CD14-positive monocyte (primary cell): ENCODE measurements around the gene STMN3. TPM values are rescaled to one million over a fixed set of nuclear protein-coding genes. Genes with fewer than 3 reads are reported as not detected.
A peak's percentile ranks its signal among the peaks of the same experiment; 100 is the strongest.

Experiments used
- DNase-seq, 3 donors: peaks; one replicate each; pipeline ENCODE4 v3.0.0-alpha.2; 2011 to 2022
- H2AFZ ChIP-seq: 2 replicates; pipeline ENCODE4 v1.6.0; 2012; ENCODE audit warnings: mild to moderate bottlenecking, low read depth, low read length, inconsistent platforms; ENCODE audit not compliant: insufficient read depth, poor library complexity, severe bottlenecking
- H3K27ac ChIP-seq, 2 donors: 1 replicate in 1 of 2; 2 replicates in 1 of 2; pipeline ENCODE4 v1.5.1; 2012 to 2013; ENCODE audit warnings: low read length in 2 of 2, control low read depth in 1 of 2, inconsistent platforms in 1 of 2, low read depth in 1 of 2, mild to moderate bottlenecking in 1 of 2
- H3K27me3 ChIP-seq, 2 donors: one replicate each; pipeline versions ENCODE4 v1.6.0 to v1.6.1; 2011 to 2013; ENCODE audit warnings: low read length in 2 of 2; ENCODE audit not compliant: control insufficient read depth in 2 of 2, insufficient read depth in 2 of 2
- H3K36me3 ChIP-seq, 2 donors: replicated peaks in 1 of 2; 1 replicate in 1 of 2; 2 replicates in 1 of 2; pipeline versions ENCODE4 v1.5.1 to v1.6.1; 2012 to 2013; ENCODE audit warnings: low read length in 2 of 2, control low read depth in 1 of 2, inconsistent platforms in 1 of 2, mild to moderate bottlenecking in 1 of 2; ENCODE audit not compliant: insufficient read depth in 2 of 2, control insufficient read depth in 1 of 2
- H3K4me1 ChIP-seq, 2 donors: 1 replicate in 1 of 2; 2 replicates in 1 of 2; pipeline versions ENCODE4 v1.5.1 to v1.6.1; 2012 to 2013; ENCODE audit warnings: low read length in 2 of 2, control low read depth in 1 of 2, inconsistent platforms in 1 of 2, mild to moderate bottlenecking in 1 of 2, moderate library complexity in 1 of 2; ENCODE audit not compliant: insufficient read depth in 2 of 2, control insufficient read depth in 1 of 2
- H3K4me2 ChIP-seq: replicated peaks from 2 replicates; pipeline ENCODE3; 2012; ENCODE audit warnings: low read length, moderate library complexity, mild to moderate bottlenecking; ENCODE audit not compliant: poor library complexity, severe bottlenecking; ENCODE audit errors: extremely low read depth
- H3K4me3 ChIP-seq, 3 experiments: fragments of 200-600 bp in 1 of 3; sonication (generic) in 1 of 3; replicated peaks in 1 of 3; 1 replicate in 2 of 3; 2 replicates in 1 of 3; pipeline ENCODE4 v1.5.1; 2011 to 2013; ENCODE audit warnings: low read length in 3 of 3, mild to moderate bottlenecking in 3 of 3, control low read depth in 2 of 3, low read depth in 2 of 3, inconsistent platforms in 1 of 3, moderate library complexity in 1 of 3
- H3K79me2 ChIP-seq: 2 replicates; pipeline ENCODE4 v1.6.0; 2012; ENCODE audit warnings: mild to moderate bottlenecking, control low read depth, inconsistent platforms, low read length, moderate library complexity; ENCODE audit not compliant: insufficient read depth
- H3K9ac ChIP-seq: 2 replicates; pipeline ENCODE4 v1.6.0; 2017; ENCODE audit warnings: low read length, mild to moderate bottlenecking; ENCODE audit not compliant: insufficient read depth, poor library complexity, severe bottlenecking
- H3K9me3 ChIP-seq, 2 donors: replicated peaks in 1 of 2; 1 replicate in 1 of 2; 2 replicates in 1 of 2; pipeline versions ENCODE4 v1.5.1 to v1.6.1; 2012 to 2013; ENCODE audit warnings: low read length in 2 of 2, control low read depth in 1 of 2; ENCODE audit not compliant: control insufficient read depth in 1 of 2, insufficient read depth in 1 of 2
- H4K20me1 ChIP-seq: 2 replicates; pipeline ENCODE4 v1.6.0; 2012; ENCODE audit warnings: mild to moderate bottlenecking, low read length, control low read depth, moderate library complexity; ENCODE audit not compliant: insufficient read depth
- H3K27ac Mint-ChIP-seq, 7 donors: one replicate each; pipeline ENCODE4 v1.8.0; 2020; ENCODE audit warnings: mild to moderate bottlenecking in 7 of 7, mixed read lengths in 7 of 7, moderate library complexity in 6 of 7, inconsistent platforms in 2 of 7
- H3K27me3 Mint-ChIP-seq, 3 donors: one replicate each; pipeline ENCODE4 v1.8.0; 2021 to 2022; ENCODE audit warnings: low read depth in 3 of 3, mild to moderate bottlenecking in 3 of 3, mixed read lengths in 3 of 3, moderate library complexity in 3 of 3, inconsistent platforms in 1 of 3
- H3K36me3 Mint-ChIP-seq, 2 donors: one replicate each; pipeline ENCODE4 v1.8.0; 2020; ENCODE audit warnings: mixed read lengths in 2 of 2, inconsistent platforms in 1 of 2, mild to moderate bottlenecking in 1 of 2
- H3K4me1 Mint-ChIP-seq: one replicate; pipeline ENCODE4 v1.8.0; 2020; ENCODE audit warnings: mild to moderate bottlenecking, mixed read lengths
- H3K4me3 Mint-ChIP-seq, 2 donors: one replicate each; pipeline ENCODE4 v1.8.0; 2020; ENCODE audit warnings: mild to moderate bottlenecking in 2 of 2, mixed read lengths in 2 of 2, moderate library complexity in 1 of 2
- H3K9me3 Mint-ChIP-seq, 7 donors: one replicate each; pipeline ENCODE4 v1.8.0; 2020 to 2022; ENCODE audit warnings: mixed read lengths in 7 of 7, mild to moderate bottlenecking in 6 of 7, moderate library complexity in 6 of 7, inconsistent platforms in 2 of 7
- CTCF ChIP-seq: fragments of 200-600 bp; IDR thresholded peaks from one replicate; pipeline ENCODE4 v1.8.0; 2022; ENCODE audit warnings: antibody characterized with exemption, mild to moderate bottlenecking
- WGBS: methylation state at CpG from one replicate; pipeline ENCODE4 v1.1.5; 2013; ENCODE audit warnings: missing lambda C conversion rate; ENCODE audit not compliant: insufficient coverage; 5-methylcytosine and 5-hydroxymethylcytosine counted together
- intact Hi-C, 2 donors: fragments of 100-400 bp; cut with micrococcal nuclease; formaldehyde crosslinking; loops; one replicate each; pipeline versions ENCODE4 v1.15.0 to v1.15.1; 2023
- polyA plus RNA-seq, 3 donors: library from polyadenylated mRNA; depleted of rRNA in 1 of 3; unstranded in 2 of 3; stranded (reverse) in 1 of 3; fragments of 300-500 nt in 2 of 3; fragments of >200 nt in 1 of 3; fragmentation: Illumina TruSeq in 2 of 3; gene quantifications; 1 replicate in 2 of 3; 2 replicates in 1 of 3; pipeline ENCODE4 v1.2.3, GENCODE V29; 2012 to 2021

The STMN3 gene
- polyA plus RNA-seq, 3 donors: 0.10 to 8.1 (median 0.15) TPM

GRCh38 chr20:63698739-63699465 is 45.7 kb upstream of the STMN3 start:
- 89% methylated on average over 18 of the region's 19 CpGs for whole genome bisulfite sequencing
- H3K27me3 Mint-ChIP-seq: peaks cover 2 to 21% (median 3%) of the 10 kb centered on the region in 3 donors
- intact Hi-C loops: no loop called here
- Histone ChIP-seq H3K9me3 (no peaks in the 10 kb centered on the region), H3K4me1 (peaks cover 16% of the 10 kb centered on the region in 2 donors), H3K36me3 (peaks cover 1 to 10% of the 10 kb centered on the region in 2 donors), H4K20me1 (peaks cover 58% of the 10 kb centered on the region), H3K79me2 (no peaks in the 10 kb centered on the region), H3K9ac (no peak overlapping the region), H3K4me3 (no peak overlapping the region), H2AFZ (no peak overlapping the region), H3K27ac (no peak overlapping the region), H3K27me3 (peaks cover 0 to 12% of the 10 kb centered on the region in 2 donors), H3K4me2 (no peak overlapping the region)
- peaks cover 16% of the 10 kb centered on the region for H3K4me1 Mint-ChIP-seq
- H3K36me3 Mint-ChIP-seq: peaks cover 5 to 12% of the 10 kb centered on the region in 2 donors
- DNase-seq: peak in 1 of 3 donors; percentile 51
- H3K4me3 Mint-ChIP-seq: no peak overlapping the region
- H3K9me3 Mint-ChIP-seq: no peaks in the 10 kb centered on the region
- peak overlapping the region in 1 of 7 donors; percentile 41 for H3K27ac Mint-ChIP-seq
- TF ChIP-seq CTCF: no peak

- peak in 1 of 3 donors; percentile 2 for DNase-seq
- Histone ChIP-seq H3K27me3 (peaks cover 0 to 12% of the 10 kb centered on the region in 2 donors), H2AFZ (no peak overlapping the region), H3K27ac (no peak overlapping the region), H3K4me1 (peaks cover 16% of the 10 kb centered on the region in 2 donors), H3K9me3 (no peaks in the 10 kb centered on the region), H3K4me3 (no peak overlapping the region), H3K9ac (no peak overlapping the region), H3K36me3 (peaks cover 0 to 9% of the 10 kb centered on the region in 2 donors), H3K4me2 (no peak overlapping the region), H4K20me1 (peaks cover 54% of the 10 kb centered on the region), H3K79me2 (no peaks in the 10 kb centered on the region)
- Mint-ChIP-seq H3K27me3 (peaks cover 2 to 21% (median 3%) of the 10 kb centered on the region in 3 donors), H3K36me3 (peaks cover 5 to 9% of the 10 kb centered on the region in 2 donors), H3K4me1 (peaks cover 16% of the 10 kb centered on the region), H3K27ac (no peak overlapping the region), H3K4me3 (peak overlapping the region in 1 of 2 donors; percentile 21), H3K9me3 (no peaks in the 10 kb centered on the region)
- 94% methylated on average over 18 of the region's 40 CpGs for WGBS
- no peak for TF ChIP-seq CTCF
- intact Hi-C loops: no loop called here
These were observed 44.8 kb upstream of the STMN3 start for GRCh38 chr20:63697868-63698545.
